Activated naive CD4-positive, alpha-beta T cell treated with anti-CD3 and anti-CD28 coated beads, Interleukin-2, amount 50 U/mL, for 24 hours (primary cell): Measurements from ENCODE around the gene MZT2A.
"Not testable (repeated sequence)": the region's sequence is repeated elsewhere in the genome, so short reads cannot be mapped to it uniquely, and the experiment has no call there.

Experiments
- H3K27ac Mint-ChIP-seq: one replicate; pipeline ENCODE4 v1.8.0; 2021; ENCODE audit warnings: mild to moderate bottlenecking, mixed read lengths
- H3K27me3 Mint-ChIP-seq: one replicate; pipeline ENCODE4 v1.8.0; 2021; ENCODE audit warnings: mixed read lengths
- H3K36me3 Mint-ChIP-seq: one replicate; pipeline ENCODE4 v1.8.0; 2021; ENCODE audit warnings: mixed read lengths
- H3K4me1 Mint-ChIP-seq: one replicate; pipeline ENCODE4 v1.8.0; 2021; ENCODE audit warnings: mixed read lengths
- H3K4me3 Mint-ChIP-seq: one replicate; pipeline ENCODE4 v1.8.0; 2021; ENCODE audit warnings: mild to moderate bottlenecking, mixed read lengths
- H3K9me3 Mint-ChIP-seq: one replicate; pipeline ENCODE4 v1.8.0; 2021; ENCODE audit warnings: mixed read lengths

MZT2A gene

GRCh38 chr2:131527131-131528001, 35.2 kb upstream of the MZT2A start, which contains the start of gene CCDC74A:
Gene CCDC74A, plus strand, starts transcription at chr2:131527888. Its CDS starts 83 bp downstream, at chr2:131527971.
- not testable (repeated sequence) for H3K36me3 Mint-ChIP-seq, H3K27me3 Mint-ChIP-seq, H3K9me3 Mint-ChIP-seq
- H3K27ac Mint-ChIP-seq = peak within 1 kb of the TSS; percentile 55
- H3K4me1 Mint-ChIP-seq = peaks cover 14% of the 10 kb centered on the region
- H3K4me3 Mint-ChIP-seq = peak within 1 kb of the TSS; percentile 87

GRCh38 chr2:131525256-131525655, 33.1 kb upstream of the MZT2A start:
- H3K27me3 Mint-ChIP-seq, H3K27ac Mint-ChIP-seq, H3K9me3 Mint-ChIP-seq, H3K36me3 Mint-ChIP-seq, H3K4me3 Mint-ChIP-seq: not testable (repeated sequence)
- H3K4me1 Mint-ChIP-seq = peaks cover 14% of the 10 kb centered on the region

- Mint-ChIP-seq H3K4me3 (no peak overlapping the region), H3K4me1 (peaks cover 5% of the 10 kb centered on the region), H3K9me3 (no peaks in the 10 kb centered on the region), H3K36me3 (no peaks in the 10 kb centered on the region), H3K27ac (no peak overlapping the region), H3K27me3 (no peaks in the 10 kb centered on the region)
These were observed 30.0 kb upstream of the MZT2A start for GRCh38 chr2:131521961-131522781.

DNA sequence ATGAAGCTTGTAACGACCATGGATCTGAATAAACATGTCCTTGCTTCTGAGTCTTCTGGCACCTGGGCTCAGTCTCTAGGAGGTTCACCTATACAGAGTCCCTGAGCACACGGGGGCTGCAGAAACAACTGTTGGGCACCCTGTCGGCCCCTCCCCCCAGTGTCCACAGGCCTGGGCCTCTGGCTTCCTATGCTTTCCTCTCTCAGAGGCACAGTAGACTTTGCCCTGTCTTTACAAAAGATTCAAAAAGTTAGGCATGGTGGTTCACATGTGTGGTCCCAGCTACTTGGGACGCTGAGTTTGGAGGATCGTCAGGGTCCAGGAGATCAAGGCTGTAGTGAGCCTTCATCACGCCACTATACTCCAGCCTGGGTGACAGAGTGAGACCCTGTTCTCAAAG, 29.3 kb upstream of the MZT2A start:
- H3K27me3 Mint-ChIP-seq = not testable (repeated sequence)

DNA sequence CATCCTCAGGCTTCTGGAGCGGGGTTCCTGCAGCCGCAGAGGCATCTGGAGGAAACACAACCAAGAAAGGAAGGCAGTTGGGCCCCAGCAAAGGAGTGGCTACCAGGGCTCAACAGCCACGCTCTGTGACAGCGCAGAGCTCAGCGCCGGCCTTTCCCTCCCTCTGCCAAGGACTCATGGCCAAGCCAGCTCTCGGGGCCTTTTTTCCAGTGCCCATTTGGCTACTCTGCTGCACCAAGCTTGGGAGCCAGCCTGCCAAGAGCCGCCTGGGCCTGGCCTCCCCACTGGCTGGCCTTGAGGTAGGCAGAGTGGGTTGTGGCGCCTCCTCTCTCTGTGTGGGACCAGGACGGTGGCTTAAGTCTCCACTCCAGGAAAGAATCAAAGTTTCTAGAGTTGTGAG, 28.3 kb upstream of the MZT2A start:
- no peaks in the 10 kb centered on the region for H3K9me3 Mint-ChIP-seq

More for the DNA sequence above, 29.3 kb upstream of the MZT2A start:
- H3K9me3 Mint-ChIP-seq, H3K36me3 Mint-ChIP-seq, H3K4me3 Mint-ChIP-seq, H3K27ac Mint-ChIP-seq, H3K4me1 Mint-ChIP-seq: not testable (repeated sequence)

GRCh38 chr2:131519871-131520470, 27.8 kb upstream of the MZT2A start:
- H3K4me3 Mint-ChIP-seq, H3K9me3 Mint-ChIP-seq, H3K36me3 Mint-ChIP-seq, H3K27ac Mint-ChIP-seq, H3K4me1 Mint-ChIP-seq, H3K27me3 Mint-ChIP-seq: not testable (repeated sequence)

More for the DNA sequence above, 28.3 kb upstream of the MZT2A start:
- H3K4me1 Mint-ChIP-seq = no peaks in the 10 kb centered on the region
- no peaks in the 10 kb centered on the region for H3K36me3 Mint-ChIP-seq
- H3K27me3 Mint-ChIP-seq = no peaks in the 10 kb centered on the region
- no peak overlapping the region for H3K27ac Mint-ChIP-seq
- H3K4me3 Mint-ChIP-seq = no peak overlapping the region

GRCh38 chr2:131519466-131519865, 27.3 kb upstream of the MZT2A start:
- Mint-ChIP-seq H3K27me3 (no peaks in the 10 kb centered on the region), H3K9me3 (no peaks in the 10 kb centered on the region), H3K4me3 (no peak overlapping the region), H3K36me3 (no peaks in the 10 kb centered on the region), H3K4me1 (no peaks in the 10 kb centered on the region), H3K27ac (no peak overlapping the region)

DNA sequence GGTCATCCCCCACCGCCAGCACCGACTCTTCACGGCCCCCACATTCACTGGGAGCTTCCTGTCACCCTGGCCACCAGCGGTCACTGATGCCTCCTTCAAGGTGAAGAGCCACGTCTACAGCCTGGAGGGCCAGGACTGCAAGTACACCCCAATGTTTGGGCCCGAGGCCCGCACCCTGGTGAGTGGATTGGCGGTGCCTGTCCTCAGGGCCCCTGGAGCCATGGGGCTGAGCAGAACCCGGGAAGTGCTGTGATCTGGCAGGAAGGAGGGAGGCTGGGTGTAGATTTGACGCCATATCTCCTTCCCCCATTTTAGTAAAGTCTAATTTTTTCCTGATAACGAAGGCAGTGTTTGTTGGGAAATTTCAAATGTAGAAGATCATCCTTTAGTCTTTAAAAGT, 26.3 kb upstream of the MZT2A start:
- not testable (repeated sequence) for H3K27ac Mint-ChIP-seq, H3K4me1 Mint-ChIP-seq, H3K36me3 Mint-ChIP-seq, H3K9me3 Mint-ChIP-seq, H3K27me3 Mint-ChIP-seq, H3K4me3 Mint-ChIP-seq

DNA sequence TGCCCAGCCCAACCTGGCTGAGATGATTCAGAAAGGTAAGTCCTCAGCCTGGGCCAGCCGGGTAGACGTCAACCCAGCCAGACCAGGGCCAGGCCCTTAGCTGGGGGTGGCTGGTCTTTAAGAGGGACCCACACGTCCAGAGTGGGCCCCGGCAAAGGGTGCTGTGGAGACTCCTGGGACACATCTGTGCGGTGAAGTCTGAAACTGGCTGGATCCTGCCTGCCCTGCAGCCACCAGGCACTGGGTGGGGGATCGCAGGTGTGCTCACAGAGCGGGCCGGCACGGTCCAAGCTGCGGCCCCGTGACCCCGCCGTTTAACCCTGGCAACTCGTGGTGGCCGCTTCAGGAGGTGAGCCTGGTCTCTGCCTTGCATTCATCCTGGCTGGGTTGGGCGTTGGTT, 25.7 kb upstream of the MZT2A start:
- H3K4me3 Mint-ChIP-seq, H3K4me1 Mint-ChIP-seq: not testable (repeated sequence)

GRCh38 chr2:131517106-131517831, 25.1 kb upstream of the MZT2A start:
- Mint-ChIP-seq H3K36me3 (peaks cover 3% of the 10 kb centered on the region), H3K27ac (no peak overlapping the region), H3K4me3 (no peak overlapping the region), H3K27me3 (no peaks in the 10 kb centered on the region), H3K9me3 (no peaks in the 10 kb centered on the region), H3K4me1 (no peaks in the 10 kb centered on the region)

More for the DNA sequence above, 25.7 kb upstream of the MZT2A start:
- not testable (repeated sequence) for H3K9me3 Mint-ChIP-seq, H3K27ac Mint-ChIP-seq, H3K27me3 Mint-ChIP-seq, H3K36me3 Mint-ChIP-seq

DNA sequence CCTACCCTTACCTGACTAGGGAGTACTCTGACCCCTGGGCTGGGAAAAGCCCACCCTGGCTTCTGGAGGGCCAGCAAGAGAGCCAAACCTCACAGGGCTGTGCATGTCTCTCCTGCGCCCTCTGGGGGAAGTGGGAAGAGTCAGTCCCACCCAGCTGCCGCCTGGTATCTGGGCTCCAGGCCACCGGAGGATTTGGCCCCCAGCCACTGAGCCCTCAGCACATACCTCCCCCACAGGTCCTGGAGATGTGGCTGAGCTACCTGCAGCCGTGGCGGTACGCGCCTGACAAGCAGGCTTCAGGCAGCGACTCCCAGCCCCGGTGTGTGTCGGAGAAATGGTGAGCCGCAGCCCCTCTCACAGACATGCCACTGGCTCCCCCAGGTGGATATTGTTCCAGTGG, 24.4 kb upstream of the MZT2A start:
- H3K36me3 Mint-ChIP-seq, H3K4me3 Mint-ChIP-seq, H3K4me1 Mint-ChIP-seq, H3K27me3 Mint-ChIP-seq, H3K27ac Mint-ChIP-seq, H3K9me3 Mint-ChIP-seq: not testable (repeated sequence)

DNA sequence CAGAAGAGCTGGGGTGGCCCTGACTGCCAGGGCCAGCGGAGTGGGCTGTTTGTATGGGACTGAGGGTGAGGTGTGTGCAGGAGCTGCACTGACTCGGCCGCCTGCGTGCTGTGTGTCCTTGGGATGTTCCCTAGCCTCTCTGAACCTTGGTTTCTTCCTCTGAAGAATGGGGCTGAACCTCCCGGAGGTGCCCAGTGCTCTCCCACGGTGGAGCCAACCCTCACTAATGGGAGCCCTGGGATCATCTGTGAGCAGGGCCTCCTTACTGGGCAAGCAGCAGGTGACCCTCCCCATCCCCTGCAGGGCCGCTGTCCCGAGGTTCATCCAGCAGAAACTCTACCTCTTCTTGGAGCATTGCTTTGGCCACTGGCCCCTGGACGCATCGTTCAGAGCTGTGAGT, 23.8 kb upstream of the MZT2A start:
- Mint-ChIP-seq H3K9me3 (no peaks in the 10 kb centered on the region), H3K4me3 (no peak overlapping the region), H3K36me3 (peaks cover 3% of the 10 kb centered on the region), H3K27ac (no peak overlapping the region), H3K27me3 (no peaks in the 10 kb centered on the region), H3K4me1 (no peaks in the 10 kb centered on the region)

GRCh38 chr2:131515235-131515634, 23.0 kb upstream of the MZT2A start:
- H3K27ac Mint-ChIP-seq, H3K9me3 Mint-ChIP-seq, H3K36me3 Mint-ChIP-seq, H3K4me1 Mint-ChIP-seq, H3K27me3 Mint-ChIP-seq, H3K4me3 Mint-ChIP-seq: not testable (repeated sequence)

DNA sequence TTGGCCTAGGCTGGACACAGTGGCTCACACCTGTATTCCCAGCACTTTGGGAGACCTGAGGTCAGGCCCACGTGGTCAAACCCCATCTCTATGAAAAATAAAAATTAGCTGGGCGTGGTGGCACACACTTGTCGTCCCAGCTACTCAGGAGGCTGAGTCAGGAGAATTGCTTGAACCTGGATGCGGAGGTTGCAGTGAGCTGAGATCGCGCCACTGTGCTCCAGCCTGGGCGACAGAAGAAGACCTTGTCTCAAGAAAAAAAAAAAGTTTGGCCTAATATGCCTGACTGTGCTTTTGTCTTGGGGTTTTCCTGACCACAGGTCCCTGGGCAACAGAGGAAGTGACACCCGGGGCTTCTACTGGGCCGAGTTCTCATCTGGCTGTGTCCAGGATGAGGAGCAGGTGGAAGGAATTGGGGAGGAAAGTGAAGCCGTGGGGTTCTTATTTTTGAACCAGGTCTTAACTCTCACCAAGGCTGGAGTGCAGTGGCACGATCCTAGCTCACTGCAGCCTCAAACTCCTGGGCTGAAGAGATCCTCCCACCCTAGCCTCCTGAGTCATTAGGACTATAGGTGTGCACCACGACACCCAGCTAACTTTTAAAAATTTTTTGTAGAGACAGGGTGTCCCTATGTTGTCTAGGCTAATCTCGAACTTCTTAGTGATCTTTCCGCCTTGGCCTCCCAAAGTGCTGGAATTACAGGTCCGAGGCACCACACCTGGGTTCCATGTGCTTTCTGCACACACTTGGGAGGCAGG, 22.4 kb upstream of the MZT2A start:
- not testable (repeated sequence) for H3K4me3 Mint-ChIP-seq, H3K9me3 Mint-ChIP-seq, H3K27me3 Mint-ChIP-seq, H3K36me3 Mint-ChIP-seq, H3K27ac Mint-ChIP-seq, H3K4me1 Mint-ChIP-seq
